ENCODE results near the gene CD24. TPM values are rescaled to one million over a fixed set of nuclear protein-coding genes. Genes with fewer than 3 reads are reported as not detected.
A peak's percentile ranks its signal among the peaks of the same experiment; 100 is the strongest.

CD24 gene, protein sequence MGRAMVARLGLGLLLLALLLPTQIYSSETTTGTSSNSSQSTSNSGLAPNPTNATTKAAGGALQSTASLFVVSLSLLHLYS
- total RNA-seq (2021; fragmentation: NEBNext Ultra II Directional; extraction: Animal tissue kit (Norgen Biotek cat#: 25700)) (2,258 and 2,327 TPM in 2 replicates), polyA plus RNA-seq (2011; rRNA removed) (1,771 and 2,134 TPM in 2 replicates), polyA minus RNA-seq (2011; rRNA and poly(A)+ RNA removed) (1,038 and 1,243 TPM in 2 replicates)
- polyA plus RNA-seq (2011; cell fraction: cytosol; rRNA removed), result 2,003 TPM
- polyA plus RNA-seq (2011; cell fraction: nucleus; rRNA removed), result 868 TPM
- polyA plus RNA-seq (2012, experiment 1 of 2), result 1,729 to 2,378 TPM (median 2,052 TPM) in 4 replicates
- 693 TPM for polyA plus RNA-seq (2012, experiment 2 of 2)
- 2,069 TPM for polyA plus RNA-seq (2013, experiment 1 of 2)
- polyA plus RNA-seq (2013, experiment 2 of 2), result 2,475 TPM
- 1,995 TPM for polyA minus RNA-seq (2011; cell fraction: cytosol; rRNA and poly(A)+ RNA removed)
- 801 TPM for polyA minus RNA-seq (2011; cell fraction: nucleus; rRNA and poly(A)+ RNA removed)
- long read RNA-seq, experiment 1, transcript CD24-204 (3 exons, 2,513 nt), result minor isoform, 23 of 2,979 reads
- long read RNA-seq, experiment 1, transcript CD24-201 (2 exons, 2,180 nt), result major isoform, 1,551 of 2,979 reads
- long read RNA-seq, experiment 1, transcript CD24-202 (3 exons, 802 nt), result minor isoform, 14 of 2,979 reads
- long read RNA-seq, experiment 1, partial matches to known transcripts, result 1,371 of 2,979 reads
- long read RNA-seq, experiment 1, other reads (novel, unspliced or antisense), result 16 of 2,979 reads
- long read RNA-seq, experiment 2, transcript CD24-201 (2 exons, 2,180 nt), result major isoform, 2,574 of 2,799 reads
- long read RNA-seq, experiment 2, partial matches to known transcripts, result 207 of 2,799 reads
- long read RNA-seq, experiment 2, other reads (novel, unspliced or antisense), result 13 of 2,799 reads

DNA sequence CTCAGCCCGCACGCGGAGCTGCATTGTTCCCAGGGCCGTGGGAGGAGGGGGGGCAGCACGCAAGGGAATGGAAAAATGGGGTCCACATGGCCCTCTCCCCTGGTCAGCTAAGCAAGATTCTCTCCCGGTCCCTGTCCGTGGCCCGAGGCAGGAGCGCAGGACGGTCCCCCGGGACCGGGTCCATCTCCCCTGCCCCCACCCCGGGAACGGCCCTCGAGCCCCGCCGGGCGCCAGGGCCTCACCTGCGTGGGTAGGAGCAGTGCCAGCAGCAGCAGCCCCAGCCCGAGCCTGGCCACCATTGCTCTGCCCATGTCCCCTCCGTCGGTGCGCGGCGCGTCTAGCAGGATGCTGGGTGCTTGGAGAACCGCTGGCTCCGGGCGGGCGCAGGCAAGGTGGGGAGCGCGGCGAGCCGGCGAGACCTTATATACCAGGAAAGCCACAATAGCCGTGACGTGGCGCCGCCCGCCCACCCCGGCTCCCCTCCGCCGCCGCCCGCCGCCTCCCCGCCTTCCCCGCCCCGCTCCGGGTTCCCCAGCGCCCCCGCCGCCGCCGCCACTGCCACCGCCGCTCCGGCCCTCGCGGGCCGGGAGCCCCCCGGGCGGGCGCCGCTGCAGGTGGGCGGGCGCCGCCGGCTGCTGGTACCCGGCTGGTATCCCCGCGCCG lies at the start of gene CD24:
TSS of gene CD24 (minus strand) at position 394 of the 663 bp plus-strand sequence. CDS start at position 311, 83 bp downstream.
- peaks cover 24 to 63% of the 10 kb centered on the region in 2 experiments for H3K79me2 ChIP-seq (ENCODE audit: control insufficient read depth in 1 of 2, insufficient read depth in 2 of 2, low read length in 2 of 2)
- peak within 1 kb of the TSS; percentile 98 for H4K8ac ChIP-seq (ENCODE audit: extremely low read depth, insufficient read depth, low read length)
- TF ChIP-seq SP4 (IDR thresholded peaks at IDR 0.05; ENCODE audit: low read length) (no peak), ZNF274 (IDR thresholded peaks at IDR 0.05; ENCODE audit: borderline replicate concordance, extremely low read depth, low read length) (no peak), KDM4A (IDR thresholded peaks at IDR 0.05; ENCODE audit: low read depth, low read length, severe bottlenecking) (no peak), HDAC2 (IDR thresholded peaks at IDR 0.05; ENCODE audit: borderline replicate concordance in 1 of 2, low read depth in 2 of 2, low read length in 2 of 2) (no peak)

More for the DNA sequence above, at the start of gene CD24:
- Histone ChIP-seq H3K9ac (replicated peaks in 1 of 4; ENCODE audit: extremely low read depth in 1 of 4, low read depth in 3 of 4, low read length in 3 of 4) (peak within 1 kb of the TSS; percentile 96 to 99 (median 99)), H4K5ac (ENCODE audit: insufficient read length, low read depth, low read length) (peak within 1 kb of the TSS; percentile 96), H3K27me3 (replicated peaks in 1 of 4; ENCODE audit: control insufficient read depth in 3 of 4, extremely low read depth in 1 of 4, insufficient read depth in 3 of 4, low read length in 3 of 4) (no peaks in the 10 kb centered on the region), H2AFZ (ENCODE audit: low read length) (no peak within 1 kb of the TSS), H2BK5ac (ENCODE audit: low read depth, low read length) (peak within 1 kb of the TSS; percentile 90), H3K14ac (ENCODE audit: insufficient read length) (no peak within 1 kb of the TSS), H3K36me3 (ENCODE audit: control insufficient read depth in 2 of 4, insufficient read depth in 4 of 4, low read length in 3 of 4) (peaks cover 6 to 43% (median 25%) of the 10 kb centered on the region in 4 experiments; a peak in 7 of 8 replicates), H2BK15ac (ENCODE audit: low read length) (no peak within 1 kb of the TSS), H3K23ac (ENCODE audit: insufficient read length) (no peak within 1 kb of the TSS), H3K56ac (replicated peaks; ENCODE audit: insufficient read length, low read depth, low read length) (peak within 1 kb of the TSS; percentile 95), H2BK20ac (ENCODE audit: low read length) (no peak within 1 kb of the TSS), H3K18ac (ENCODE audit: extremely low read depth, low read length) (peak within 1 kb of the TSS; percentile 99), H3K27ac (ENCODE audit: low read depth, low read length) (peak within 1 kb of the TSS; percentile 95), H3K4me3 (ENCODE audit: extremely low read depth in 1 of 4, insufficient read depth in 2 of 4, low read depth in 3 of 4, low read length in 4 of 4) (peak within 1 kb of the TSS; percentile 87 to 99 (median 96)), H3K4me2 (ENCODE audit: insufficient read depth in 1 of 2, low read depth in 2 of 2, low read length in 2 of 2) (peak within 1 kb of the TSS; percentile 77 to 88), H3K23me2 (ENCODE audit: low read depth, low read length) (peaks cover 5% of the 10 kb centered on the region), H2AK5ac (ENCODE audit: low read depth, low read length) (no peak within 1 kb of the TSS; the same call in 1 of the 2 replicates), H3K79me1 (ENCODE audit: low read depth, low read length) (no peaks in the 10 kb centered on the region), H4K20me1 (replicated peaks in 1 of 2; ENCODE audit: control insufficient read depth in 1 of 2, insufficient read depth in 2 of 2, low read length in 2 of 2) (peaks cover 14 to 20% of the 10 kb centered on the region in 2 experiments), H3K9me3 (ENCODE audit: insufficient read depth in 2 of 2, low read depth in 1 of 2, low read length in 1 of 2) (no peaks in the 10 kb centered on the region), H2BK120ac (replicated peaks; ENCODE audit: low read depth, low read length) (peak within 1 kb of the TSS; percentile 33), H3K4ac (replicated peaks; ENCODE audit: insufficient read length, low read depth, low read length) (peak within 1 kb of the TSS; percentile 95), H4K91ac (replicated peaks; ENCODE audit: insufficient read length, low read length) (peak within 1 kb of the TSS; percentile 80), H2BK12ac (ENCODE audit: low read depth, low read length) (no peak within 1 kb of the TSS), H3K4me1 (replicated peaks in 1 of 4; ENCODE audit: control insufficient read depth in 3 of 4, insufficient read depth in 4 of 4, low read length in 3 of 4) (peaks cover 0 to 6% (median 3%) of the 10 kb centered on the region in 4 experiments; a peak in 4 of 7 replicates)
- ChIA-PET CTCF (ENCODE audit: partially characterized antibody) (interaction anchor here (1.2 kb wide), 1 partner anchor 203 kb away, joined by 3 read pairs; no protein-coding TSS in a partner anchor), POLR2A (ENCODE audit: partially characterized antibody) (interaction anchor here (0.6 to 1.4 kb wide), 21 partner anchors 13 to 462 kb away, joined by 3 to 9 read pairs (median 3); partner anchors contain the start of genes QRSL1 and RTN4IP1)
- DNase-seq (ENCODE audit: low read depth in 1 of 2, low spot score in 2 of 2) (peak in 1 of 2 experiments; percentile 91), FAIRE-seq (no peak)
- 3% methylated on average over 34 of the region's 73 CpGs; no CpG with 5 or more reads in 1 of the 2 experiments for WGBS, 2 experiments (ENCODE audit: extremely low coverage in 1 of 2, insufficient coverage in 1 of 2, insufficient read length in 1 of 2, insufficient replicate concordance in 2 of 2, low coverage in 1 of 2, low lambda C conversion rate in 2 of 2, missing lambda C conversion rate in 1 of 2)

Data from H1 (cell line).